Smooth muscle cell (in vitro differentiated cells): Measurements from ENCODE around the gene PDCD1. TPM values are rescaled to one million over a fixed set of nuclear protein-coding genes. Genes with fewer than 3 reads are reported as not detected.

ENCODE experiments used
- DNase-seq: peaks from one replicate; lab custom pipeline; 2025; ENCODE audit not compliant: unreplicated experiment; lab: John Stamatoyannopoulos, UW
- H2AFZ ChIP-seq: fragments of 200-600 bp; sonication (generic); 2 replicates; pipeline ENCODE4 v1.6.0; 2016; ENCODE audit warnings: antibody characterized with exemption, low read depth, mild to moderate bottlenecking
- H3F3A ChIP-seq: fragments of 200-600 bp; sonication (generic); 2 replicates; pipeline ENCODE4 v1.6.0; 2017; ENCODE audit warnings: antibody characterized with exemption, low read depth
- H3K27ac ChIP-seq: fragments of 200-600 bp; sonication (generic); 2 replicates; pipeline ENCODE4 v1.5.1; 2016; ENCODE audit warnings: low read depth, mild to moderate bottlenecking
- H3K27me3 ChIP-seq: fragments of 200-600 bp; sonication (generic); 2 replicates; pipeline ENCODE4 v1.6.1; 2016; ENCODE audit warnings: low read depth, mild to moderate bottlenecking
- H3K36me3 ChIP-seq: fragments of 200-600 bp; sonication (generic); 2 replicates; pipeline ENCODE4 v1.5.1; 2016; ENCODE audit warnings: low read depth
- H3K4me1 ChIP-seq: fragments of 200-600 bp; sonication (generic); 2 replicates; pipeline ENCODE4 v1.5.1; 2016; ENCODE audit warnings: low read depth
- H3K4me2 ChIP-seq: fragments of 200-600 bp; sonication (generic); 2 replicates; pipeline ENCODE4 v1.6.0; 2016; ENCODE audit warnings: mild to moderate bottlenecking
- H3K4me3 ChIP-seq: fragments of 200-600 bp; sonication (generic); 2 replicates; pipeline ENCODE4 v1.5.1; 2016; ENCODE audit warnings: mild to moderate bottlenecking
- H3K79me2 ChIP-seq: fragments of 200-600 bp; sonication (generic); 2 replicates; pipeline ENCODE4 v1.6.0; 2016; ENCODE audit warnings: low read depth, mild to moderate bottlenecking
- H3K9ac ChIP-seq: fragments of 200-600 bp; sonication (generic); 2 replicates; pipeline ENCODE4 v1.6.0; 2016; ENCODE audit warnings: low read depth
- H3K9me3 ChIP-seq: fragments of 200-600 bp; sonication (generic); replicated peaks from 2 replicates; pipeline ENCODE4 v1.5.1; 2016; ENCODE audit warnings: low read depth
- H4K20me1 ChIP-seq: fragments of 200-600 bp; sonication (generic); 2 replicates; pipeline ENCODE4 v1.6.0; 2016; ENCODE audit warnings: low read depth
- CTCF ChIP-seq: fragments of 200-600 bp; sonication (generic); IDR thresholded peaks from 2 replicates; pipeline ENCODE4 v1.5.1; 2017; ENCODE audit warnings: borderline replicate concordance, mild to moderate bottlenecking, antibody characterized with exemption; ENCODE audit not compliant: insufficient read depth, poor library complexity, severe bottlenecking
- WGBS: methylation state at CpG from one replicate; pipeline ENCODE4 v1.1.7; 2016; ENCODE audit warnings: low lambda C conversion rate; 5-methylcytosine and 5-hydroxymethylcytosine counted together
- polyA plus RNA-seq: library from polyadenylated mRNA; unstranded; fragments of >200 nt; fragmentation: Nextera tagmentation; extraction: Ambion mirVana; gene quantifications from 2 replicates; pipeline ENCODE4 v1.2.1, GENCODE V29; 2016
- total RNA-seq: library from RNA; depleted of rRNA; stranded (reverse); fragments of >200 nt; gene quantifications from 2 replicates; pipeline ENCODE4 v1.2.3, GENCODE V29; 2014

PDCD1 gene
- total and polyA plus RNA-seq, 2 experiments from 2014 or later: not detected

- Histone ChIP-seq H3K4me3 (no peak overlapping the region), H3K27me3 (no peaks in the 10 kb centered on the region), H3F3A (no peaks in the 10 kb centered on the region), H2AFZ (no peak overlapping the region), H3K79me2 (no peaks in the 10 kb centered on the region), H4K20me1 (no peaks in the 10 kb centered on the region), H3K36me3 (no peaks in the 10 kb centered on the region), H3K9me3 (no peaks in the 10 kb centered on the region), H3K4me1 (no peaks in the 10 kb centered on the region), H3K9ac (peak overlapping the region; percentile 24), H3K27ac (no peak overlapping the region), H3K4me2 (peak overlapping the region; percentile 54)
- no peak for DNase-seq
- WGBS: 89% methylated on average over 19 of the region's 21 CpGs
- TF ChIP-seq CTCF: no peak
Measured at GRCh38 chr2:241854342-241855244, 4.1 kb downstream of the PDCD1 start.

DNA sequence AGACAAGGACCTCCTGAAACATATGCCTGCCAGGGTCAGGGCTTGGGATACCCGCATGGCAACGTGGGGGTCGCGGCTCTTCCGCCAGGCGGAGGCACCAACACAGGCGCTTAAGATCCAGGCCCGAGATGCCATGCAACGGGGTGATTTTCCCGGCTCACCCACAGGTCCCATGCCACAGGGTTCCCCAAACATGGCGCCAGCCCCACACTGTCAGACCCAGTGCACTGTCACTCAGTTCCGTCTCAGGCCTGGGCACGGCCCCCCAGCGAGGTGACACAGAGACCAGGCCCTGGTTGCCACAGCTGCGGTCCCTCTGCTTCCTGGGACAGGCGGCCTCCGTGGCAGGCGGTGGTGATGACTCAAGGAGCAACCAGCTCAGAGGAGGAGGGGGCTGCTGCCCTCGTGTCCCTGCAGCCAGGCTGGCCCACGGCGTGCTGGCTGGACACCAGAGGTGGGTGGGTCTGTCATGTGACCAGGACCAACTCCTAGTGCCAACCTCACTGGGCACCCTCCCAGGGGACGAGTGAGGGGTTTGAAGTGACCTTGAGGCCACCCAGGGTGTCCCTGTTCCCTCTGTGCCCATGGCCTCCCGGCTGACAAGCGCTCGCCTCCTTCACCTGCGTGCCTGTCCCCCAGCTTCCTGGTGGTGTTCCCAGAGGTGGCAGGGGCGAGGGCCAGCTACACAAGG is 4.9 kb downstream of the PDCD1 start:
- no peak for TF ChIP-seq CTCF
- 45% methylated on average over 17 of the region's 27 CpGs for WGBS
- Histone ChIP-seq H4K20me1 (no peaks in the 10 kb centered on the region), H3K36me3 (no peaks in the 10 kb centered on the region), H3F3A (no peaks in the 10 kb centered on the region), H3K79me2 (no peaks in the 10 kb centered on the region), H3K4me1 (no peaks in the 10 kb centered on the region), H3K4me2 (peak overlapping the region; percentile 54), H3K9ac (peak overlapping the region; percentile 24), H3K9me3 (no peaks in the 10 kb centered on the region), H2AFZ (no peak overlapping the region), H3K27me3 (no peaks in the 10 kb centered on the region), H3K4me3 (no peak overlapping the region), H3K27ac (no peak overlapping the region)
- DNase-seq: peak; percentile 43

DNA sequence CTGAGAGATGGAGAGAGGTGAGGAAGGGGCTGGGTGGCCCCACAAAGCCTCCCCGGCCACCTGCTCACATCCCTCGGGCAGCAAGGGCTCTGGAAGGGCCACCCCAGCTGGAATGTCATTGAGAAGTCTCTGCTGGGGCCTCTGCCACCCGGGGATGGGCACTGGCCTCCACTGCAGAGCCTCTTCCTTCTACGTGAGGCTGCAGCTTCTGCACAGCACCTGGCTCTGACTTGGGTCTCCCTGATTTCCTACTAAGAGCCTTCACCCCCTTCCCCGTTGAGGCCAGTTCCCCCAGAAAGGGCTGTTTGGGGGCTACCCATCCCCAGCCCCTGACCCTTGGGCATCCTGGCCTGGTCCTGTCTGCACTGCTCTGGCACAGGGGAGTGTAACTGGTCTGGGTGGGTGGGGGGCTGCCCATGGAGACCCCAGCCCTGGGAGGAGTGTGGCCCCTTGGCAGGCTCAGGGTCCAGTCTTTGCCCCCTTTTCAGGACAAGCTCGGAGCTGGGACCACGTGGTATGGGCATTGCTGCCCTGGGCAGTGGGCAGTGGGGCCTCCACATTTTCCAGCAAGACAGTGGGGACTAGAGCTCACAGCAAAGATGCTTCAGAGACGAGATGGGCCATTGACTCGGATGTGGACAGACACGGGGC is 5.6 kb downstream of the PDCD1 start:
- no peaks in the 10 kb centered on the region for H3K9me3 ChIP-seq
- H3K9ac ChIP-seq: no peak overlapping the region
- TF ChIP-seq CTCF: no peak
- H3K36me3 ChIP-seq: no peaks in the 10 kb centered on the region
- no peak overlapping the region for H2AFZ ChIP-seq
- no peaks in the 10 kb centered on the region for H4K20me1 ChIP-seq
- H3K27ac ChIP-seq: no peak overlapping the region
- no peaks in the 10 kb centered on the region for H3K4me1 ChIP-seq
- H3K27me3 ChIP-seq: no peaks in the 10 kb centered on the region
- no peaks in the 10 kb centered on the region for H3F3A ChIP-seq
- no peaks in the 10 kb centered on the region for H3K79me2 ChIP-seq
- DNase-seq: no peak
- no peak overlapping the region for H3K4me3 ChIP-seq
- 93% methylated on average over 10 of the region's 10 CpGs for WGBS
- H3K4me2 ChIP-seq: no peak overlapping the region
